ENCODE measurements around the gene CLEC1B.

DNA sequence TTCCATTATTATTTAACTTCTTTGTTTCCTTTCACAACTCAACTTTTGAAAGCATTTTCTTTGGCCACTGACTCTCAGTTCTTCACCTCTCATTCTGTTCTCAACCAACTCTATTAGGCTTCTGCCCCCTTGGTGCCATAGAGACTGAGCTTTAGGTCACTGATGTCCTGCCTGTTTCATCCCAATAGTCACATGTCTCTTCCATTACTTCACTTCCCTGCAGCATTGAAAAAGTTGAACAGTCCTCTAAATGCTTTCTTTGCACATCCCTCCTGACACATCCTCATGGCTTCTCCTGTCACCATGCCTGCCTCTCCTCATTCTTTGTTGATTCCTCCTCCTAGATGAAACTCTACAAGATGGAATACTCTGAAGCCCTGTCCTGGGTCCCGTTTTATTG is 25.0 kb downstream of the CLEC1B start:
- TF ChIP-seq, protein P1, sequence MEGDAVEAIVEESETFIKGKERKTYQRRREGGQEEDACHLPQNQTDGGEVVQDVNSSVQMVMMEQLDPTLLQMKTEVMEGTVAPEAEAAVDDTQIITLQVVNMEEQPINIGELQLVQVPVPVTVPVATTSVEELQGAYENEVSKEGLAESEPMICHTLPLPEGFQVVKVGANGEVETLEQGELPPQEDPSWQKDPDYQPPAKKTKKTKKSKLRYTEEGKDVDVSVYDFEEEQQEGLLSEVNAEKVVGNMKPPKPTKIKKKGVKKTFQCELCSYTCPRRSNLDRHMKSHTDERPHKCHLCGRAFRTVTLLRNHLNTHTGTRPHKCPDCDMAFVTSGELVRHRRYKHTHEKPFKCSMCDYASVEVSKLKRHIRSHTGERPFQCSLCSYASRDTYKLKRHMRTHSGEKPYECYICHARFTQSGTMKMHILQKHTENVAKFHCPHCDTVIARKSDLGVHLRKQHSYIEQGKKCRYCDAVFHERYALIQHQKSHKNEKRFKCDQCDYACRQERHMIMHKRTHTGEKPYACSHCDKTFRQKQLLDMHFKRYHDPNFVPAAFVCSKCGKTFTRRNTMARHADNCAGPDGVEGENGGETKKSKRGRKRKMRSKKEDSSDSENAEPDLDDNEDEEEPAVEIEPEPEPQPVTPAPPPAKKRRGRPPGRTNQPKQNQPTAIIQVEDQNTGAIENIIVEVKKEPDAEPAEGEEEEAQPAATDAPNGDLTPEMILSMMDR (IDR thresholded peaks at IDR 0.05): no peak
- no peak for TF ChIP-seq POLR2A (IDR thresholded peaks at IDR 0.05)
